Activated CD4-positive, alpha-beta memory T cell treated with anti-CD3 and anti-CD28 coated beads, Interleukin-2, amount 10 ng/mL, durations not matched to agents 7 days and 5 days (primary cell): ENCODE data around the gene EFCAB12. TPM values are rescaled to one million over a fixed set of nuclear protein-coding genes. Genes with fewer than 3 reads are reported as not detected.
A peak's percentile ranks its signal among the peaks of the same experiment; 100 is the strongest.

ENCODE experiments used
- CTCF ChIA-PET: fragments of 350-600 bp; sonication (Branson Sonifier 250); formaldehyde crosslinking; loops from one replicate; lab custom pipeline; 2021; ENCODE audit warnings: antibody characterized with exemption, inconsistent platforms; lab: Charles Lee
- POLR2A ChIA-PET: fragments of 350-600 bp; sonication (Branson Sonifier 250); formaldehyde crosslinking; loops from one replicate; lab custom pipeline; 2021; ENCODE audit warnings: antibody characterized with exemption; lab: Charles Lee
- DNase-seq: peaks from one replicate; pipeline ENCODE4 v3.0.0-alpha.2; 2020
- H3K27ac Mint-ChIP-seq: one replicate; pipeline ENCODE4 v1.8.0; 2021; ENCODE audit warnings: mild to moderate bottlenecking, mixed read lengths
- H3K27me3 Mint-ChIP-seq: one replicate; pipeline ENCODE4 v1.8.0; 2021; ENCODE audit warnings: mixed read lengths
- H3K36me3 Mint-ChIP-seq: one replicate; pipeline ENCODE4 v1.8.0; 2021; ENCODE audit warnings: low read depth, mixed read lengths
- H3K4me1 Mint-ChIP-seq: one replicate; pipeline ENCODE4 v1.8.0; 2021; ENCODE audit warnings: mixed read lengths
- H3K4me3 Mint-ChIP-seq: one replicate; pipeline ENCODE4 v1.8.0; 2021; ENCODE audit warnings: mild to moderate bottlenecking, mixed read lengths
- H3K9me3 Mint-ChIP-seq: one replicate; pipeline ENCODE4 v1.8.0; 2021; ENCODE audit warnings: mixed read lengths
- total RNA-seq, 2 experiments: library from RNA; stranded (reverse); gene quantifications; one replicate each; pipeline ENCODE4 v1.2.3, GENCODE V29; 2021

Gene EFCAB12
- total RNA-seq, 2 experiments from 2014 or later, result 0.65 to 0.98 TPM

- H3K27me3 Mint-ChIP-seq, result no peaks in the 10 kb centered on the region
- H3K4me1 Mint-ChIP-seq, result peaks cover 9% of the 10 kb centered on the region
- H3K36me3 Mint-ChIP-seq, result peaks cover 22% of the 10 kb centered on the region
- no peak overlapping the region for H3K4me3 Mint-ChIP-seq
- ChIA-PET POLR2A (no interaction called here), CTCF (no interaction called here)
- H3K27ac Mint-ChIP-seq, result no peak overlapping the region
- DNase-seq, result no peak
- no peaks in the 10 kb centered on the region for H3K9me3 Mint-ChIP-seq
Measured at GRCh38 chr3:129461461-129462146, 33.2 kb upstream of the EFCAB12 start.

- Mint-ChIP-seq H3K4me3 (no peak overlapping the region), H3K4me1 (peaks cover 9% of the 10 kb centered on the region), H3K27ac (no peak overlapping the region), H3K36me3 (peaks cover 22% of the 10 kb centered on the region), H3K27me3 (no peaks in the 10 kb centered on the region), H3K9me3 (no peaks in the 10 kb centered on the region)
- no peak for DNase-seq
- POLR2A ChIA-PET, result no interaction called here
- CTCF ChIA-PET, result no interaction called here
Measured at GRCh38 chr3:129461022-129461421, 32.6 kb upstream of the EFCAB12 start.

GRCh38 chr3:129460572-129460971, 32.1 kb upstream of the EFCAB12 start:
- Mint-ChIP-seq H3K36me3 (peaks cover 22% of the 10 kb centered on the region), H3K4me3 (no peak overlapping the region), H3K27ac (no peak overlapping the region), H3K4me1 (peaks cover 9% of the 10 kb centered on the region), H3K9me3 (no peaks in the 10 kb centered on the region), H3K27me3 (no peaks in the 10 kb centered on the region)
- POLR2A ChIA-PET, result no interaction called here
- DNase-seq, result no peak
- CTCF ChIA-PET, result no interaction called here

GRCh38 chr3:129460155-129460554, 31.7 kb upstream of the EFCAB12 start:
- POLR2A ChIA-PET, result no interaction called here
- H3K36me3 Mint-ChIP-seq, result peaks cover 22% of the 10 kb centered on the region
- DNase-seq, result no peak
- no peaks in the 10 kb centered on the region for H3K27me3 Mint-ChIP-seq
- no peak overlapping the region for H3K4me3 Mint-ChIP-seq
- H3K4me1 Mint-ChIP-seq, result peaks cover 9% of the 10 kb centered on the region
- no peaks in the 10 kb centered on the region for H3K9me3 Mint-ChIP-seq
- CTCF ChIA-PET, result no interaction called here
- no peak overlapping the region for H3K27ac Mint-ChIP-seq

- POLR2A ChIA-PET, result interaction anchor here (1.2 kb wide), 1 partner anchor 13 kb away, joined by 7 read pairs; the partner anchor contains the start of genes IFT122 and MBD4
- Mint-ChIP-seq H3K4me3 (no peak overlapping the region), H3K27me3 (no peaks in the 10 kb centered on the region), H3K4me1 (no peaks in the 10 kb centered on the region), H3K9me3 (no peaks in the 10 kb centered on the region), H3K27ac (no peak overlapping the region), H3K36me3 (peaks cover 25% of the 10 kb centered on the region)
- CTCF ChIA-PET, result no interaction called here
- no peak for DNase-seq
Measured at GRCh38 chr3:129453732-129454131, 25.3 kb upstream of the EFCAB12 start.

- no peaks in the 10 kb centered on the region for H3K27me3 Mint-ChIP-seq
- peaks cover 17% of the 10 kb centered on the region for H3K36me3 Mint-ChIP-seq
- H3K4me3 Mint-ChIP-seq, result no peak overlapping the region
- H3K9me3 Mint-ChIP-seq, result no peaks in the 10 kb centered on the region
- CTCF ChIA-PET, result no interaction called here
- no peak overlapping the region for H3K27ac Mint-ChIP-seq
- POLR2A ChIA-PET, result no interaction called here
- H3K4me1 Mint-ChIP-seq, result no peaks in the 10 kb centered on the region
- no peak for DNase-seq
Measured at GRCh38 chr3:129449279-129450115, 21.1 kb upstream of the EFCAB12 start.

- Mint-ChIP-seq H3K9me3 (no peaks in the 10 kb centered on the region), H3K36me3 (peaks cover 14% of the 10 kb centered on the region), H3K4me3 (no peak overlapping the region), H3K4me1 (peaks cover 5% of the 10 kb centered on the region), H3K27me3 (no peaks in the 10 kb centered on the region), H3K27ac (no peak overlapping the region)
- no peak for DNase-seq
- CTCF ChIA-PET, result no interaction called here
- POLR2A ChIA-PET, result interaction anchor here (0.7 kb wide), 1 partner anchor 132 kb away, joined by 3 read pairs; a partner anchor contains a TSS
Measured at GRCh38 chr3:129448186-129448895, 19.9 kb upstream of the EFCAB12 start.

GRCh38 chr3:129446926-129447325, 18.5 kb upstream of the EFCAB12 start:
- no peak for DNase-seq
- H3K9me3 Mint-ChIP-seq, result no peaks in the 10 kb centered on the region
- H3K27ac Mint-ChIP-seq, result no peak overlapping the region
- H3K27me3 Mint-ChIP-seq, result no peaks in the 10 kb centered on the region
- H3K4me3 Mint-ChIP-seq, result no peak overlapping the region
- H3K4me1 Mint-ChIP-seq, result peaks cover 18% of the 10 kb centered on the region
- POLR2A ChIA-PET, result no interaction called here
- peaks cover 6% of the 10 kb centered on the region for H3K36me3 Mint-ChIP-seq
- CTCF ChIA-PET, result no interaction called here

GRCh38 chr3:129445471-129445870, 17.0 kb upstream of the EFCAB12 start:
- peaks cover 5% of the 10 kb centered on the region for H3K36me3 Mint-ChIP-seq
- H3K9me3 Mint-ChIP-seq, result no peaks in the 10 kb centered on the region
- H3K27ac Mint-ChIP-seq, result no peak overlapping the region
- no peak overlapping the region for H3K4me3 Mint-ChIP-seq
- H3K27me3 Mint-ChIP-seq, result no peaks in the 10 kb centered on the region
- ChIA-PET CTCF (no interaction called here), POLR2A (no interaction called here)
- H3K4me1 Mint-ChIP-seq, result peaks cover 27% of the 10 kb centered on the region
- no peak for DNase-seq

- Mint-ChIP-seq H3K36me3 (peaks cover 14% of the 10 kb centered on the region), H3K4me3 (no peak overlapping the region), H3K4me1 (peaks cover 38% of the 10 kb centered on the region), H3K9me3 (no peaks in the 10 kb centered on the region), H3K27me3 (no peaks in the 10 kb centered on the region), H3K27ac (no peak overlapping the region)
- CTCF ChIA-PET, result no interaction called here
- POLR2A ChIA-PET, result interaction anchor here (6.0 kb wide), 1 partner anchor 127 kb away, joined by 76 read pairs; a partner anchor contains a TSS
- DNase-seq, result no peak
Measured at GRCh38 chr3:129442947-129443346, 14.5 kb upstream of the EFCAB12 start.

- CTCF ChIA-PET, result interaction anchor here (1.1 kb wide), 1 partner anchor 472 kb away, joined by 3 read pairs; no protein-coding TSS in a partner anchor
- H3K27ac Mint-ChIP-seq, result peak overlapping the region; percentile 7
- H3K27me3 Mint-ChIP-seq, result no peaks in the 10 kb centered on the region
- POLR2A ChIA-PET, result interaction anchor here (5.4 to 6.0 kb wide), 2 partner anchors 12 to 126 kb away, joined by 46 to 76 read pairs; partner anchors contain the start of gene EFCAB12
- DNase-seq, result no peak
- no peaks in the 10 kb centered on the region for H3K9me3 Mint-ChIP-seq
- peaks cover 43% of the 10 kb centered on the region for H3K4me1 Mint-ChIP-seq
- peaks cover 18% of the 10 kb centered on the region for H3K36me3 Mint-ChIP-seq
- no peak overlapping the region for H3K4me3 Mint-ChIP-seq
Measured at GRCh38 chr3:129442486-129442885, 14.1 kb upstream of the EFCAB12 start.

- CTCF ChIA-PET, result interaction anchor here (0.6 to 1.1 kb wide), 6 partner anchors 9 to 471 kb away, joined by 3 read pairs; no protein-coding TSS in a partner anchor
- H3K27ac Mint-ChIP-seq, result peak overlapping the region; percentile 94
- peak overlapping the region; percentile 87 for H3K4me3 Mint-ChIP-seq
- no peak for DNase-seq
- no peaks in the 10 kb centered on the region for H3K9me3 Mint-ChIP-seq
- H3K27me3 Mint-ChIP-seq, result no peaks in the 10 kb centered on the region
- peaks cover 24% of the 10 kb centered on the region for H3K36me3 Mint-ChIP-seq
- POLR2A ChIA-PET, result interaction anchor here (0.9 to 6.0 kb wide), 10 partner anchors 12 to 563 kb away, joined by 3 to 76 read pairs (median 6); partner anchors contain the start of genes EFCAB12 and RAB43
- peaks cover 49% of the 10 kb centered on the region for H3K4me1 Mint-ChIP-seq
Measured at GRCh38 chr3:129441782-129442181, 13.3 kb upstream of the EFCAB12 start.
